ENCODE results near the gene GPC2. TPM values are rescaled to one million over a fixed set of nuclear protein-coding genes. Genes with fewer than 3 reads are reported as not detected.

GPC2 gene
- polyA plus RNA-seq, 12 donors: 4.0 to 13.7 (median 6.0) TPM; not detected in 1

- no peak for DNase-seq
Measured at GRCh38 chr7:100170101-100170897, 6.9 kb downstream of the GPC2 start.

DNA sequence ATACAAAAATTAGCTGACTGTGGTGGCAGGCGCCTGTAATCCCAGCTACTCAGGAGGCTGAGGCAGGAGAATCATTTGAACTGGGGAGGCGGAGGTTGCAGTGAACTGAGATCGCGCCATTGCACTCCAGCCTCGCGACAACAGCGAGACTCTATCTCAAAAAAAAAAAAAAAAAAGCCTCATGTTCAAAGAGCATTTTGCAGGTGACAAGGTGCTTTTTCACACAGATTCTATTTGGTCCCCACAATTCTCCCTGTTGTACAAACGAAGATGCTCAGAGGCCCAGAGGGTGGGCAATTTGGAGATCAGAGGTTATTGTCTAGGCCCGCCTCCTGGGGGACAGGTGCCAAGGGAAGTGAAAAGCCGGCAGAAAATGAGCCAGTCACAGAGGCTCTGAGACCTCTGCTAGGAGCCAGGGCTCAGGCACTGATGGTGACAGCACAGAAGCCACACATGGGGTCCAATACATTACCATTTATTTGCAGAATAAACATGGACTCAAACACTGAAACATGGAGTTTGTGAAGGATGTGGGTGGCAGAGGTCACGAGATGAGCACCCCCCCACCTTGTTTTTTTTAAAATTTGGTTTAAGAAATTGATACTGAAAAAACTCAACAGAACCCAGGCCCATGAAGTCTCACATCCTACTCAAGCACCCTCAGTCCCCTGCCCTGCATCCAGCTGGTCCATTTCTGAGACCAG, 7.9 kb downstream of the GPC2 start:
- no peak for DNase-seq

GRCh38 chr7:100167912-100168323, 9.3 kb downstream of the GPC2 start:
- DNase-seq: peak; percentile 48

GRCh38 chr7:100166970-100167911, 9.9 kb downstream of the GPC2 start:
- DNase-seq: no peak

DNA sequence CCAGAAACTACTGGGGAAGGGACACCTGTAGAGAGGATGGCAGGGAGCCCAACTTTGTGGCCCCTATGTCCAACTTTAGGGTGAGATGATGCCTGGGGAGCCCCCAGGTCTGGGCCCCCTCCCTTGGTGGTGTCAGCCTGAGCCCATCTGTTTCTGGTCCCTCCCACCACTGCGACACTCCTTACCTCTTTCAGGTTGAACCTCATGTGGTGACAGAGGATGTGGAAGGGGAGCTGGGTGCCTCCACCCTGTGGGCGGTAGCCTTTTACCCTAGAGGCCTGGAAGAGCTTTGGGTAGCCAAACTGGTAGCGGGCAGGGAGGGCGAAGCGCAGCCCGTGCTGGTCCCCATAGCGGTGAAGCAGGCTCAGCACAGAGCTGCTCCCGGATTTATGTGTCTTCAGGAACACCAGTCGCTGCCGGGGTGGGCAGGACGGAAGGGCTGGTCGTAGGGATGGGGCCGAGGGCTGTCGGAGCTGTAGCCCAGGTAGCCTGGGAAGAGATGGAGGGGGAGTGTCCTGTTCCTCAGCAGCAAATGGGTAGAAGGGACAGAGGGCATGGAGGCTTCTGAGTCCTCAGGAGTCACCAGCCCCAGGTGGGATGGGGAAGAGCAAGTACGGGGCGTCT, 10.8 kb downstream of the GPC2 start:
- no peak for DNase-seq

GRCh38 chr7:100163871-100164270, 13.3 kb downstream of the GPC2 start:
- no peak for DNase-seq

GRCh38 chr7:100163006-100163531, 14.1 kb downstream of the GPC2 start:
- DNase-seq: no peak

DNA sequence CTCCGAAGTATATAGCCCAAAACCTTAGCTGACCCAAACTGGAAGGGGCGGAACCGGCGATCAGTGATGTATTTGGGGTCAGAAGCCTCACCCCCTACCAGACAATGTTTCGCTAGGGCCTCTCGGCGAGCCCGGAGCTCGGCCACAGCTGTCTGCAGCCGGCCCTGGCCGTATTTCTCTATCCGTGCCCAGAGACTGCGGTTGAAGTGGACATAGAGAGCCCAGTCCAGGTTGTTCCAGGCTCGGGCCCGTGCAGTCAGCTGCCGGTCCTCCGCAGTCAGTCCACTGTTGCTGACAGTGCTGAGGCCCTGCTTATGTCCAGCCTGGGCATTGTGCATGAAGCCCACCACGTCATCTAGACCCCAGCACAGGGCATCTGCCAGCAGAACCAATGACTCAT, 17.1 kb downstream of the GPC2 start:
- DNase-seq: no peak

DNA sequence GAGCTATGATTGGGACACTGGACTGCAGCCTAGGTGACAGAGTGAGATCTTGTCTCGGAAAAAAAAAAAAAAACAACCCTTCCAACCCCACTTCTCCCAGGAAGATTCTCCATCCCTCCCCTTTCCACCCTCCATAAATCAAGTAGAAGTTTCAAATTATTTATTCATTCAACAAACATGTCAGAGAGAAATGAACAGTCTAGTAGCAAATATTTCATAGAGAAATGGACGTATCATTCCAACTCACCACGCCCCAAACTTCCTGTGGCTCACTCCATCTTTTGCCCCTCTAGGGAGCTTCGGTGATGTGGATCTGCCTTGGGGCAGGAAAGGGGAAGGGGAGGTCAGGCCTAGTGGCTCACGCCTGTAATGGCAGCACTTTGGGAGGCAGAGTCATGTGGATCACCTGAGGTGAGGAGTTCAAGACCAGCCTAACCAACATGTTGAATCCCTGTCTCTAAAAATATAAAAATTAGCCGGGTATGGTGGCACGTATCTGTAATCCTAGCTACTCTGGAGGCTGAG, 18.0 kb downstream of the GPC2 start:
- DNase-seq: no peak

GRCh38 chr7:100158229-100159098, 18.7 kb downstream of the GPC2 start, which contains the start of gene TRAPPC14:
Gene TRAPPC14, minus strand, starts transcription at chr7:100158723. Its CDS starts 224 bp downstream, at chr7:100158499.
- peak; percentile 90 for DNase-seq

- DNase-seq: no peak
Measured at GRCh38 chr7:100157334-100158228, 19.6 kb downstream of the GPC2 start.

DNA sequence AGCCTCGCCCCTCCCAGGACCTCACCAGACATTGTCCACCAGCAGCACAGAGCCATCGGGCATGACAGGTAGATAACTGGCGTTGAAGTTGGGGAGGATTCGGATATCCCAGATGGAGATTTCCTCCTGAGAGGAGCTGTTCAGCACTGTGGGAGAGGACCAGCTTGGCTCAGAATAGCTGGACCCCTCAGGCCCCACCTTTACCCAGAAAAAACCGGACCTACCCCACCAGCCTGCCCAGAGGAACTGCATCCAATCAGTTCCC, 20.2 kb downstream of the GPC2 start:
- DNase-seq: no peak

DNA sequence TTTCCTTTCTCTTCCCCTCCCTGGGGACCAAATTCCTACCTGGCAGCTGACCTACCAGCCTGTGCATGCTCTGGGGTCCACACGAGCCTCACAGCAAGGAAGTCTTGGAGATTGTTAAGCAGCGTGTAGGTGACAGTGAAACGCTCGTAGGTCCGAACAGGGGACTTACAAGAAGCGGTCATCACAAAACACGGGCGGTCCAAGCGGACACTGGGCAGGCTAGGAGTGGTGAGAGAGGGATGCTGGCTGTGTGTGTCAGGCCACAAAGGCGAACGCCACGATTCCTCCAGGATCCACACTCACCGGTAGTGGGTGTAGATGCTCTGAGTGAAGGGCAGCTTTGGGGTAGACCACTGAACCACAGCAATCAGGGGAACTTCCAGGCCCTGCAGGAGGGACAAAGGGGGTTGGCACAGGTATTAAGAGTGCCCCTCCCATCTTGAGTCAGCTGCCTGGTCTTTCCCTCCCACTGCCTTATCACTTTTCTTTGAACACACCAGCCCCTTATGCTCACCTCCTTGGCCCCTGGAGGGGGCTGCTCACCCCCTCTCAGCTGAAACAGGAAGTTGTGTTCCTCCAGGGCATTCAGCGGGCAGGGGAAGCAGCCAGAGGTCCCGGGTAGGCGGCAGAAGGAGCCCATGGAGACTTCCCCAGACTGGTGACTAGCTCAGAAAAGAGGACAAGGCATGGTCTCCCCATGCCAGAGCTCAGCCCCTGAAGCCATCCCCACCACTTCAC, 20.7 kb downstream of the GPC2 start:
- no peak for DNase-seq

DNA sequence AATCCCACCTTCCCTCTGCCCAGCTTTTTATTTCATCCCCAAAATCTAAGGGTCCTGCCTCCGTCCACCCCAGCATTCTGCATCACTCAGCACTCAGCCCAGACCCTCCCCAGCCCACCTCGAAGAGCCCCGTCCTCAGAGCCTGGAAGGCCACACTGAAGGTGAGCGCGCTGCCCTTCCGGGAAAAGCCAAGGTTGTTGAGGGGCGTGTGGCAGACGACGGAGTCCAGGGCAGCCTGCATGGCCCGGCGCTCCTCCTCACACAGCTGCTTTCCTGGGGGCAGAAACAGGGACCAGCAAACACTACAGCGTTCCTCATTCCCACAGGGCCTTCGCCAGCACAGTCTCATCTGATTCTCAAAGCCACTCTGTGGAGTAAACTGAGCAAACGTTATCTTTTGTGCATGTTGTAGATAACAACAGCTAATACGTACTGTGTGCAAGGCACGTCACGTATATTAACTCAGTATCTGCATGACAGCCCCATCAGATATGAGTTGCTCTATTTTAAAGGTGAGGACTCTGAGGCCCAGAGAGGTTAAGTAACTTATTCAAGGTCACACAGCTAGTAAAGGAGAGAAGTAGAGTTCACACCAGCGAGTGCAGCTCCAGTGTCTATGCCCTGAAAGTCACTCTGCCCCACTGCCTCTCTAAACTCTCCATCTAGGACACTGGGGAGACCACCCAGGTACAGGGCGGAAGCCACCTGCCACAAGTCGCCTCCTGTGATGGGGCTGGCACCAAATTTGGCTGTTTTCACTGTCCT, 21.4 kb downstream of the GPC2 start:
- DNase-seq: no peak

DNA sequence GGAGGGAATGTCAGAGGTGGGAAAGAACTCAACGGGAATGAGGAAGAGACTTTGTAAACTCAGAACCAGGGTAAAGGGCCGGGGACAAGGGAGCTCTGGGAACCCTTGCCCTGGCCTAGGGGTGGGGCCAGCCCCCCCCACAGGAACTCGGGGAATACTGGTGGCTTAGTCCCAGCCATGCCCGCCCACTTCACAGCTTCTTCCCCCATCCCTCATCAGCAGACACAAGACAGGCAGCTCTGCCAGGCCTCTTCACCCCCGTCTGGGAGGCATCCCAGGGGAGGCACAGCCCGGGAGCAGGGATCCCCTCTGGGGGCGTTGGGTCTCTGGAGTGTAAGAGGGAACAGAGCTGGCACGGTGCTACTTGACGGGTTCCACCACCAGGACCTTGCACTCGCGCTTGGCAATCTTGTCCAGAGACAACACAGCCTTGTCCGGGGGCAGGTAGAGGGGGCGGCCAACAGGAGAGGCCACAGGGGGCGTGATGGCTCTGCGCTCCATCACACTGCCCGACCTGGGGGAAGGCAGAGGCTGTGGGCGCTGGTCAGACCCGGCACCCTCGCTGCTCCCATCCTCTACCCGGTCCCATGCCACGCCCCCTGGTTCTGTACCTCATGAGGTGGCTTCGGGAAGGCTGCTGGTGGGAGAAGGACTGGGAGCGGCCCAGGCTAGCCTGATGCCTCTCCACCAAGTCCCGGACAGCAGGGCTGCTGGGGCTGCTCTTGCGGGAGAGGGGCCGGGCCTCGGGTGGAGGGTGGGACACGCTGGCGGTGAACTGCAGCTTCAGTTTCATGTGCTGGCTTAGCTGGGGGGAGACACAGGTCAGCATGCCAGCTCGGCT, 22.3 kb downstream of the GPC2 start:
- DNase-seq: no peak

- DNase-seq: no peak
Measured at GRCh38 chr7:100153708-100154535, 23.3 kb downstream of the GPC2 start.
